Right lobe of liver (tissue), 6 donors: Measurements from ENCODE around the gene MAPK4. TPM values are rescaled to one million over a fixed set of nuclear protein-coding genes. Genes with fewer than 3 reads are reported as not detected.

Experiments
- ATAC-seq, 4 donors: fragments of 200-7000 bp; cut with Tn5 transposase; one replicate each; pipeline ENCODE4 v1.9.1; 2020; ENCODE audit warnings: mild to moderate bottlenecking in 4 of 4, moderate library complexity in 4 of 4
- DNase-seq, 3 donors: peaks; one replicate each; pipeline ENCODE4 v3.0.0-alpha.2; 2020
- H3K27ac ChIP-seq, 3 donors: fragments of 200-600 bp; one replicate each; pipeline ENCODE4 v1.8.0; 2022
- H3K27me3 ChIP-seq, 2 donors: fragments of 200-600 bp; one replicate each; pipeline ENCODE4 v1.8.0; 2022
- H3K36me3 ChIP-seq, 4 donors: fragments of 200-600 bp; sonication (generic) in 1 of 4; one replicate each; pipeline versions ENCODE4 v1.5.1 to v1.8.0; 2017 to 2022; ENCODE audit warnings: control low read depth in 1 of 4
- H3K4me1 ChIP-seq, 4 donors: fragments of 200-600 bp; sonication (generic) in 1 of 4; one replicate each; pipeline versions ENCODE4 v1.5.1 to v1.8.0; 2017 to 2022; ENCODE audit warnings: control low read depth in 1 of 4
- H3K4me3 ChIP-seq, 3 donors: fragments of 200-600 bp; one replicate each; pipeline ENCODE4 v1.8.0; 2022
- H3K9me3 ChIP-seq, 4 donors: fragments of 200-600 bp; sonication (generic) in 1 of 4; one replicate each; pipeline versions ENCODE4 v1.5.1 to v1.8.0; 2017 to 2022; ENCODE audit warnings: control low read depth in 1 of 4
- CTCF ChIP-seq, 4 donors: fragments of 200-600 bp in 3 of 4; fragments of 450-650 bp in 1 of 4; IDR thresholded peaks; one replicate each; pipeline versions ENCODE4 v1.5.1 to v1.8.0; 2016 to 2022; ENCODE audit warnings: antibody characterized with exemption in 4 of 4, mild to moderate bottlenecking in 2 of 4
- POLR2A ChIP-seq: fragments of 450-650 bp; IDR thresholded peaks from one replicate; pipeline ENCODE4 v1.6.1; 2017; ENCODE audit warnings: antibody characterized with exemption, mild to moderate bottlenecking
- WGBS: methylation state at CpG from one replicate; pipeline ENCODE4 v1.1.6; 2018; ENCODE audit warnings: low coverage, low lambda C conversion rate; ENCODE audit not compliant: insufficient coverage; ENCODE audit errors: missing lambda C conversion rate; 5-methylcytosine and 5-hydroxymethylcytosine counted together
- intact Hi-C, 2 donors: fragments of 100-400 bp; cut with DNase I; formaldehyde crosslinking; loops; one replicate each; pipeline versions ENCODE4 v1.11.2 to v1.14.1; 2022
- total RNA-seq, 6 experiments: library from RNA; depleted of rRNA in 2 of 6; stranded (reverse); fragments of >200 nt in 2 of 6; fragmentation: NEBNext Ultra II Directional in 3 of 6; extraction: Animal tissue kit (Norgen Biotek cat#: 25700) in 3 of 6; gene quantifications; one replicate each; pipeline versions ENCODE4 v1.1.0 to v1.2.4, GENCODE V29; 2016 to 2023
- donor health status: DM: no; HTN: yes; CAD: no.
- donor health status: DM: no; HTN: no; CAD: no.
- donor health status: DM: no; HTN: no; CAD: no.
- donor health status: DM: no; HTN: yes; CAD: no.
- donor health status: DM: no; HTN: yes; CAD: no.

The MAPK4 gene
- total RNA-seq, 6 experiments from 2014 or later, result 0.33 to 8.3 (median 1.5) TPM

- peak in 1 of 4 donors; percentile 14 for ATAC-seq
- H3K36me3 ChIP-seq, result no peaks in the 10 kb centered on the region
- no peaks in the 10 kb centered on the region for H3K27me3 ChIP-seq
- H3K4me3 ChIP-seq, result no peak overlapping the region
- no peak for TF ChIP-seq POLR2A
- no peak for TF ChIP-seq CTCF (IDR thresholded peaks at IDR 0.05)
- DNase-seq, result no peak
- H3K4me1 ChIP-seq, result no peaks in the 10 kb centered on the region
- no peaks in the 10 kb centered on the region for H3K9me3 ChIP-seq
- intact Hi-C loops, result no loop called here
- no peak overlapping the region for H3K27ac ChIP-seq
Measured at GRCh38 chr18:50665519-50665918, 105.6 kb downstream of the MAPK4 start.

GRCh38 chr18:50666536-50666935 is 106.6 kb downstream of the MAPK4 start:
- no peaks in the 10 kb centered on the region for H3K36me3 ChIP-seq
- H3K27ac ChIP-seq, result no peak overlapping the region
- H3K9me3 ChIP-seq, result no peaks in the 10 kb centered on the region
- TF ChIP-seq CTCF (IDR thresholded peaks at IDR 0.05) (no peak), POLR2A (no peak)
- ATAC-seq, result no peak
- H3K4me3 ChIP-seq, result no peak overlapping the region
- no peaks in the 10 kb centered on the region for H3K27me3 ChIP-seq
- 55% methylated on average over 2 of the region's 4 CpGs for whole genome bisulfite sequencing
- intact Hi-C loops, result no loop called here
- DNase-seq, result no peak
- no peaks in the 10 kb centered on the region for H3K4me1 ChIP-seq

- H3K9me3 ChIP-seq, result no peaks in the 10 kb centered on the region
- H3K4me1 ChIP-seq, result no peaks in the 10 kb centered on the region
- intact Hi-C loops, result no loop called here
- ATAC-seq (no peak), DNase-seq (no peak)
- no peak overlapping the region for H3K4me3 ChIP-seq
- TF ChIP-seq CTCF (IDR thresholded peaks at IDR 0.05) (no peak), POLR2A (no peak)
- no peaks in the 10 kb centered on the region for H3K27me3 ChIP-seq
- no peaks in the 10 kb centered on the region for H3K36me3 ChIP-seq
- WGBS, result 100% methylated on average over 2 of the region's 3 CpGs
- no peak overlapping the region for H3K27ac ChIP-seq
Measured at GRCh38 chr18:50671376-50671775, 111.5 kb downstream of the MAPK4 start.

- ATAC-seq (no peak), DNase-seq (no peak)
- H3K4me1 ChIP-seq, result no peaks in the 10 kb centered on the region
- no peaks in the 10 kb centered on the region for H3K9me3 ChIP-seq
- no peak overlapping the region for H3K4me3 ChIP-seq
- no peaks in the 10 kb centered on the region for H3K27me3 ChIP-seq
- intact Hi-C loops, result no loop called here
- no peaks in the 10 kb centered on the region for H3K36me3 ChIP-seq
- H3K27ac ChIP-seq, result no peak overlapping the region
- WGBS, result 73% methylated on average over 10 of the region's 10 CpGs
- TF ChIP-seq CTCF (IDR thresholded peaks at IDR 0.05) (no peak), POLR2A (no peak)
Measured at GRCh38 chr18:50674307-50674980, 114.6 kb downstream of the MAPK4 start.

GRCh38 chr18:50675043-50675442 is 115.2 kb downstream of the MAPK4 start:
- WGBS, result 76% methylated on average over 3 of the region's 6 CpGs
- no peaks in the 10 kb centered on the region for H3K9me3 ChIP-seq
- TF ChIP-seq POLR2A (no peak), CTCF (IDR thresholded peaks at IDR 0.05) (no peak)
- intact Hi-C loops, result no loop called here
- DNase-seq, result no peak
- no peak overlapping the region for H3K27ac ChIP-seq
- ATAC-seq, result peak in 3 of 4 donors; percentile 42 to 82 (median 62)
- no peaks in the 10 kb centered on the region for H3K36me3 ChIP-seq
- no peaks in the 10 kb centered on the region for H3K4me1 ChIP-seq
- no peaks in the 10 kb centered on the region for H3K27me3 ChIP-seq
- H3K4me3 ChIP-seq, result no peak overlapping the region
